ENCODE measurements around the gene TSHZ3. TPM values are rescaled to one million over a fixed set of nuclear protein-coding genes. Genes with fewer than 3 reads are reported as not detected.

Gene TSHZ3
- total RNA-seq, 1 experiment from 2014 or later, result 0.05 TPM

GRCh38 chr19:31354316-31354715 lies 5.1 kb upstream of the TSHZ3 start:
- BruUV-seq (replicated peaks), result no TSS peak
- Histone ChIP-seq H3K79me2 (ENCODE audit: insufficient read depth, low read length) (no peaks in the 10 kb centered on the region), H3K4me2 (ENCODE audit: low read length) (no peak overlapping the region), H3K4me3 (replicated peaks in 1 of 2; ENCODE audit: low read depth in 1 of 2, low read length in 2 of 2) (no peak overlapping the region), H4K20me1 (ENCODE audit: insufficient read depth) (no peaks in the 10 kb centered on the region), H3K9me2 (ENCODE audit: insufficient read depth) (no peaks in the 10 kb centered on the region), H3K36me3 (ENCODE audit: control insufficient read depth in 1 of 2, insufficient read depth in 2 of 2, low read length in 2 of 2) (no peaks in the 10 kb centered on the region), H3K9me3 (ENCODE audit: control insufficient read depth in 1 of 2, insufficient read depth in 1 of 2, low read depth in 1 of 2, low read length in 2 of 2) (peaks cover 3 to 7% of the 10 kb centered on the region in 2 experiments; a peak in 2 of 4 replicates), H3K27ac (ENCODE audit: low read depth, low read length) (no peak overlapping the region), H2AFZ (ENCODE audit: low read depth, low read length, poor library complexity, severe bottlenecking) (no peak overlapping the region), H3K4me1 (ENCODE audit: control insufficient read depth in 1 of 2, insufficient read depth in 2 of 2, low read length in 2 of 2) (no peaks in the 10 kb centered on the region), H3K9ac (ENCODE audit: low read length) (no peak overlapping the region), H3K27me3 (ENCODE audit: insufficient read depth, low read length) (no peaks in the 10 kb centered on the region)
- DNase-seq (ENCODE audit: low read depth, low spot score), result no peak
- ATAC-seq, result no peak
- ChIA-PET CTCF (no interaction called here), POLR2A (no interaction called here), RAD21 (ENCODE audit: low non-redundant PET in 1 of 2, low total read pairs in 2 of 2, uncharacterized antibody in 2 of 2, unreplicated experiment in 2 of 2) (no interaction called here)
- TF ChIP-seq YY1 (IDR thresholded peaks at IDR 0.05; ENCODE audit: extremely low read depth, insufficient replicate concordance, low read depth, low read length) (no peak), POLR2AphosphoS5 (IDR thresholded peaks at IDR 0.05; ENCODE audit: low read depth, low read length) (no peak), EZH2phosphoT487 (IDR thresholded peaks at IDR 0.05; ENCODE audit: borderline replicate concordance) (no peak), SIN3A (IDR thresholded peaks at IDR 0.05; ENCODE audit: low read depth) (no peak), CEBPB (IDR thresholded peaks at IDR 0.05; ENCODE audit: low read depth) (no peak), CBX3 (IDR thresholded peaks at IDR 0.05; ENCODE audit: low read depth) (no peak), SP1 (IDR thresholded peaks at IDR 0.05; ENCODE audit: low read depth) (no peak), SRF (IDR thresholded peaks at IDR 0.05; ENCODE audit: low read depth) (no peak), FOSL1 (IDR thresholded peaks at IDR 0.05; ENCODE audit: low read depth) (no peak), ZBTB33 (IDR thresholded peaks at IDR 0.05; ENCODE audit: extremely low read depth, insufficient replicate concordance, low read length) (no peak), MAX (IDR thresholded peaks at IDR 0.05) (no peak), CTCF (IDR thresholded peaks at IDR 0.05 in 2 of 3, conservative IDR thresholded peaks at IDR 0.05 in 1 of 3; ENCODE audit: borderline replicate concordance in 1 of 3, insufficient read depth in 1 of 3, low read depth in 2 of 3, low read length in 2 of 3) (no peak), ZNF274 (IDR thresholded peaks at IDR 0.05; ENCODE audit: low read depth, low read length) (no peak), POLR2A (IDR thresholded peaks at IDR 0.05; ENCODE audit: borderline replicate concordance, extremely low read depth, insufficient read depth, insufficient read length) (no peak)
- TF ChIP-seq, protein P1, sequence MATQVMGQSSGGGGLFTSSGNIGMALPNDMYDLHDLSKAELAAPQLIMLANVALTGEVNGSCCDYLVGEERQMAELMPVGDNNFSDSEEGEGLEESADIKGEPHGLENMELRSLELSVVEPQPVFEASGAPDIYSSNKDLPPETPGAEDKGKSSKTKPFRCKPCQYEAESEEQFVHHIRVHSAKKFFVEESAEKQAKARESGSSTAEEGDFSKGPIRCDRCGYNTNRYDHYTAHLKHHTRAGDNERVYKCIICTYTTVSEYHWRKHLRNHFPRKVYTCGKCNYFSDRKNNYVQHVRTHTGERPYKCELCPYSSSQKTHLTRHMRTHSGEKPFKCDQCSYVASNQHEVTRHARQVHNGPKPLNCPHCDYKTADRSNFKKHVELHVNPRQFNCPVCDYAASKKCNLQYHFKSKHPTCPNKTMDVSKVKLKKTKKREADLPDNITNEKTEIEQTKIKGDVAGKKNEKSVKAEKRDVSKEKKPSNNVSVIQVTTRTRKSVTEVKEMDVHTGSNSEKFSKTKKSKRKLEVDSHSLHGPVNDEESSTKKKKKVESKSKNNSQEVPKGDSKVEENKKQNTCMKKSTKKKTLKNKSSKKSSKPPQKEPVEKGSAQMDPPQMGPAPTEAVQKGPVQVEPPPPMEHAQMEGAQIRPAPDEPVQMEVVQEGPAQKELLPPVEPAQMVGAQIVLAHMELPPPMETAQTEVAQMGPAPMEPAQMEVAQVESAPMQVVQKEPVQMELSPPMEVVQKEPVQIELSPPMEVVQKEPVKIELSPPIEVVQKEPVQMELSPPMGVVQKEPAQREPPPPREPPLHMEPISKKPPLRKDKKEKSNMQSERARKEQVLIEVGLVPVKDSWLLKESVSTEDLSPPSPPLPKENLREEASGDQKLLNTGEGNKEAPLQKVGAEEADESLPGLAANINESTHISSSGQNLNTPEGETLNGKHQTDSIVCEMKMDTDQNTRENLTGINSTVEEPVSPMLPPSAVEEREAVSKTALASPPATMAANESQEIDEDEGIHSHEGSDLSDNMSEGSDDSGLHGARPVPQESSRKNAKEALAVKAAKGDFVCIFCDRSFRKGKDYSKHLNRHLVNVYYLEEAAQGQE (IDR thresholded peaks at IDR 0.05; ENCODE audit: low read depth), result no peak
- TF ChIP-seq, protein P2, sequence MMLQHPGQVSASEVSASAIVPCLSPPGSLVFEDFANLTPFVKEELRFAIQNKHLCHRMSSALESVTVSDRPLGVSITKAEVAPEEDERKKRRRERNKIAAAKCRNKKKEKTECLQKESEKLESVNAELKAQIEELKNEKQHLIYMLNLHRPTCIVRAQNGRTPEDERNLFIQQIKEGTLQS (IDR thresholded peaks at IDR 0.05), result no peak
- intact Hi-C loops (cut with micrococcal nuclease), result no loop called here

All from HCT116 (cell line).